Inflammatory macrophage treated with lipopolysaccharide for 4 hours (primary cell): Measurements from ENCODE around the gene CCDC183.

ENCODE experiments used
- DNase-seq: peaks from one replicate; pipeline ENCODE4 v3.0.0-alpha.2; 2020

CCDC183 gene

DNA sequence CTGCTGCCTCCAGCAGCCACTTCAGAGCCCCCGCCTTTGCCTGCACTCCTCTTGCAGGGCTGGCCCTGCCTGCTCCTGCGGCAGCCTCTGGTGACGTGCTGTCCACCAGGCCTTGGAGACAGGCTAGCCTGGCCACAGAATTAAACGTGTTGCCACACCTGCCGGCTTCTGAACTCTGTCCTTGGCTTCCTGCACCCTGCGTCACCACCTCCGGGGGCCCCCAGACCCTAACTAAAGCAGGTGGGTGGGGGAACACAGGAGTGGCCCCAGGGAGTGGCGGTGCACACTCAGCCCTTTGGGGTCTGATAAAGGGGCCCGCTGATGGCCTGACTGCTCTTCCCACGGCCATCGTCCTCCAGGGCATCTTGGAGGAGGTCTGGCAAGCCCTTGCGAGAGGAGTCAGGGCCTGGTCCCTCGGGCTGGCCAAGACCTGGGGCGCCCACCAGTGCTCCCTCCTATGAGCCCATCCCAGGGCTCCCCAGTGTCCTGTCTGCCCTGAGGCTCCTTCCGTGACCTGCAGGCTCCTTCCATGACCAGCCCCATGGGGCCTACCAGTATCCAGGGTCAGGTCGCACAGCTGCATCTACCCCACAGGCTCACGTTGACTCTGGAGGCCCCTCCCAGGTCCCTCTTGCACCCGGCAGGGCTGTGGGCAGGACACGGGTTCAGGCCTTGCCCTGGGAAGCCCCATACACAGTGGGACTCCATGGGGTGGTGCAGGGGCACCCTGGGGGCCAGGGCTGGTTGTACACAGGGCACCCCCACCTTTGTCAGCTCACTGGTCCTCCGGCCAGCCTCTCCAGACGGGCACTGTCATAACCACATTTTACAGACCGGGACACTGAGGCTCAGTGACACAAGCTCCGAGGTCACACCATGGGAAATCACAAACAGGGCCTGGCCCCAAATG is 55.0 kb downstream of the CCDC183 start:
- DNase-seq, result no peak

DNA sequence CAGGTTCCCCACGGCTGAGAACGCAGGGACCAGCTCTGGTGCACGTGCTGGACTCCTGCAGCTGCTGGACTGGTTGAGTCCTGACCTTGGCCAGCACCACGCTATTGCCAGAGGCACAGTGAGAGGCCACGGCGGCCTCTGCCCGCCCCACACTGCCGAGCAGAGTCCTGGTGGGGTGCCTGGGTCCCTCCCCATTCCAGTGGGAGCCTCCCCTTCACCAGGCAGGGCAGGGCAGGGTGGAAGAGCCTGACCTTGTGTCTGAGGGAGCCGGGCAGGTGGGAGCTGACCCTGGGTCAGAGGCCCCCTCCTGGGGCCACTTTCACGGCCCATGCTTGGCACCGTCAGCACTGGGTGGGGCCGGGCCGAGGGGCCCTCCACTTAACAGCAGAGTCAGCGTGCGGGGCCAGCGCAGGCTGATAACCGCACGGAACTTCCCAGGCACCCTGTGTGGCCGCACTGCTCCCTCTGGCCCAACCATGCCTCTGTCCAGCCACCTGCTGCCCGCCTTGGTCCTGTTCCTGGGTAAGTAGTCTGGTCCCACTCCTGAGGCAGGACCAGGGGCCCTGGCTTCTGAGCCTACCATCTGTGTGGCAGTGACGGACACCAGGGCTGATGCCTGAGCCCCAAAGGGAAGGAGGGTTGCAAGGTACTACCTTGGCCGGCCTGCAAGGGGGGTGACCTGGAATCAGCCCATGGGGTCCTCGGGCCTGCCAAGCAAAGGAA is 56.0 kb downstream of the CCDC183 start, which contains the start of gene MAMDC4:
TSS of gene MAMDC4 (plus strand) at position 406 of the 723 bp plus-strand sequence. CDS start at position 477, 71 bp downstream.
- DNase-seq, result no peak

DNA sequence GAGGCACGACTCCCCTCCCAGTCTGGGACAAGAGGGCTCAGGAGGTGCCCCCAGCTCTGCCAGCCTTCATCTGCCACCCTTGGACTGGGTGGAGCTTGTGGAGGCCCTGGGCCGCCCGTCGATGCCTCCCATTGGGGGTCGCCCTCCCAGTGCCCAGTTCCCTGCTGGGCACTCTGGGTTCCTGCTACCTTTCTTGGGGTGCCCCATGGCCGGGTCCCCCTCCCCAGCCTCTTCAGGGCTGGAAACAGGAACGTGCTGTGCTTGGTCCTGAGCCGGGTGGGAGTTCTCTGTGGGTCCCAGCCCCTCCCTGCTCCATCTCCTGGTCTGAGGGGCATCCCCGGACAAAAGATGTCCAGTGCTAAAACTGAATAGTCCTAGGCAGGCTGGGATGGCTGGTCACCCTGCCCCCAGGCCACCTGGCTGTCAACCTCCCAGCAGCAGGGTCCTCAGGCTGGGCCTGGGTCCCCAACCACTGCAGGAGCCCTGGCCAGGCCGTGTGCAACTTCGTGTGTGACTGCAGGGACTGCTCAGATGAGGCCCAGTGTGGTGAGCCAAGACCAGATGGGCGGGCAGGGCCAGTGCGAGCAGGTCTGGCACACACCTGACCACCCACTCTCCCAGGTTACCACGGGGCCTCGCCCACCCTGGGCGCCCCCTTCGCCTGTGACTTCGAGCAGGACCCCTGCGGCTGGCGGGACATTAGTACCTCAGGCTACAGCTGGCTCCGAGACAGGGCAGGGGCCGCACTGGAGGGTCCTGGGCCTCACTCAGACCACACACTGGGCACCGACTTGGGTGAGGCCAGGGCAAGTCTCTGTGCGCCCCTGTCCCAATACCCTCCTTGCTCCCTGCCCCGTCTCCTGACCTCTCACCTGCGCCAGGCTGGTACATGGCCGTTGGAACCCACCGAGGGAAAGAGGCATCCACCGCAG is 56.8 kb downstream of the CCDC183 start:
- DNase-seq, result no peak

DNA sequence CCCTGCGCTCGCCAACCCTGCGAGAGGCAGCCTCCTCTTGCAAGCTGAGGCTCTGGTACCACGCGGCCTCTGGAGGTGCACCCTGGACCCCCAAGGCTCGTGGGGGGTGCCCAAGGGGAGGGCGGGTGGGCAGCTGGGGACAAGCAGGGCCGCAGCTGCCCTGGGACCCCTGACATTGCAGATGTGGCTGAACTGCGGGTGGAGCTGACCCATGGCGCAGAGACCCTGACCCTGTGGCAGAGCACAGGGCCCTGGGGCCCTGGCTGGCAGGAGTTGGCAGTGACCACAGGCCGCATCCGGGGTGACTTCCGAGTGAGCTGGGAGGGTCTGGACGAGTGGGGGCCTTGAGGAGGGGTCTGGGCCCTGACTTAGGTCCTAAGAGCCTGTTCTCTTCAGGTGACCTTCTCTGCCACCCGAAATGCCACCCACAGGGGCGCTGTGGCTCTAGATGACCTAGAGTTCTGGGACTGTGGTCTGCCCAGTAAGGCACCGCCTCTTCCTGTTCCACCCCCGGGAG is 57.5 kb downstream of the CCDC183 start:
- DNase-seq, result no peak

DNA sequence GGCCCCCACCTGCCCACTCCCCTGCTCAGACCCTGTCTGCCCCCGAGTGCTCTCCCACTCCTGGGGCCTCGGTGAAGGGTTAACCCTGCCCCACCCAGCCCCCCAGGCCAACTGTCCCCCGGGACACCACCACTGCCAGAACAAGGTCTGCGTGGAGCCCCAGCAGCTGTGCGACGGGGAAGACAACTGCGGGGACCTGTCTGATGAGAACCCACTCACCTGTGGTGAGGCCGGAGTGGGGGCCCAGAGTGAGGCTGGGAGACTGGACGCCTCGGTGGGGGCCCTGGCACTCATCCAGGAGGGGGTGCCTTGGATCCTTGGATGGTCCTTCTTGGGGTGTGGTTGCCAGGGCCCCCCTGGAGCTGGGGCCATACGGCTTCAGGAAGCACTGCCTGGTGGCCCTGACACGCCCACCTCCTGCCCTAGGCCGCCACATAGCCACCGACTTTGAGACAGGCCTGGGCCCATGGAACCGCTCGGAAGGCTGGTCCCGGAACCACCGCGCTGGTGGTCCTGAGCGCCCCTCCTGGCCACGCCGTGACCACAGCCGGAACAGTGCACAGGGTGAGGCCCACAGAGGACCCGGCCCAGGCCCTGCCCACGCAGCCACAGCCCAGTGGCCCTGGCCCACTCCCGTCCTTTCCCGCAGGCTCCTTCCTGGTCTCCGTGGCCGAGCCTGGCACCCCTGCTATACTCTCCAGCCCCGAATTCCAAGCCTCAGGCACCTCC is 58.1 kb downstream of the CCDC183 start:
- DNase-seq, result no peak

DNA sequence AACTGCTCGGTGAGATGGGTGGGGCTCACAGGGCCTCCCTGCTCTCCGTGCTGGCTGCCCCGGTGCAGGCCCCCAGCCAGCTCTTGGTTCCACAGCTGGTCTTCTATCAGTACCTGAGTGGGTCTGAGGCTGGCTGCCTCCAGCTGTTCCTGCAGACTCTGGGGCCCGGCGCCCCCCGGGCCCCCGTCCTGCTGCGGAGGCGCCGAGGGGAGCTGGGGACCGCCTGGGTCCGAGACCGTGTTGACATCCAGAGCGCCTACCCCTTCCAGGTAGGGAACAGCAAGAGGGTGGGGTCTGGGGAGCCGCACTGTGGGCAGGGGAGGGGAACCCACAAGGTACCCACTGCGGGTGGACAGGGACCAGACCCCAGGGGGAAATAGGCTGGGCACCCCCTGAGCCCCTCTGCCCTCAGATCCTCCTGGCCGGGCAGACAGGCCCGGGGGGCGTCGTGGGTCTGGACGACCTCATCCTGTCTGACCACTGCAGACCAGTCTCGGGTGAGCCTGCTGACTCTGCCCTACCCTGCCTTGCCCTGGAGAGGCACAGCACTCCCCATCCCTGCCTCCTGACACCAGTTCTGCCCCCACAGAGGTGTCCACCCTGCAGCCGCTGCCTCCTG is 58.8 kb downstream of the CCDC183 start:
- DNase-seq, result no peak

DNA sequence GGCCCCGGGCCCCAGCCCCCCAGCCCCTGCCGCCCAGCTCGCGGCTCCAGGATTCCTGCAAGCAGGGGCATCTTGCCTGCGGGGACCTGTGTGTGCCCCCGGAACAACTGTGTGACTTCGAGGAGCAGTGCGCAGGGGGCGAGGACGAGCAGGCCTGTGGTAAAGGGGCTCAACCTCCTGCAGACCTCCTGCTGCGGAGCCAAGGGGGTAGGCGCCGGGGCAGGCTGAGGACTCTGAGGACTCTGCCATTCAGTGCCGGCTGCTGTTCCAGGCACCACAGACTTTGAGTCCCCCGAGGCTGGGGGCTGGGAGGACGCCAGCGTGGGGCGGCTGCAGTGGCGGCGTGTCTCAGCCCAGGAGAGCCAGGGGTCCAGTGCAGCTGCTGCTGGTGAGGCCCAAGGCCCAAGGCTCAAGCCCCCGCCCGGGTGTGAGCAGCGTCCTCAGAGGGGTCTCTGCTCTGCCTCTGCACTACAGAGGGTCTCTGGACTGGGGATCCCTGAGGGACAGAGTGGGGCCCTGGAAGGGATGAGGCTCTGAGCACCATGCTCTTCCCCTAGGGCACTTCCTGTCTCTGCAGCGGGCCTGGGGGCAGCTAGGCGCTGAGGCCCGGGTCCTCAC is 59.4 kb downstream of the CCDC183 start:
- DNase-seq, result no peak

DNA sequence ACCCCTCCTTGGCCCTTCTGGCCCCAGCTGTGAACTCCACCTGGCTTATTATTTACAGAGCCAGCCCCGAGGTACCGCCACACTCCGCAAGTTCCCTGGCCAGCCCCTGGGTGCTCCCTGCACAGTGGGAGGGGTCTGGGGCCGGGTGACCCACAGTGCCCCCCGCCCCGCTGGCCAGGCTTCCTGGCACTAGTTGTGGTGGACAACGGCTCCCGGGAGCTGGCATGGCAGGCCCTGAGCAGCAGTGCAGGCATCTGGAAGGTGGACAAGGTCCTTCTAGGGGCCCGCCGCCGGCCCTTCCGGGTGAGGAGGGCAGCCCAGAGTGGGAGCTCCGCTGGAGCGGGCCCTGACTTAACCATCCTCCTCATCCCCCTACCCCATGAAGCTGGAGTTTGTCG is 59.9 kb downstream of the CCDC183 start:
- no peak for DNase-seq

DNA sequence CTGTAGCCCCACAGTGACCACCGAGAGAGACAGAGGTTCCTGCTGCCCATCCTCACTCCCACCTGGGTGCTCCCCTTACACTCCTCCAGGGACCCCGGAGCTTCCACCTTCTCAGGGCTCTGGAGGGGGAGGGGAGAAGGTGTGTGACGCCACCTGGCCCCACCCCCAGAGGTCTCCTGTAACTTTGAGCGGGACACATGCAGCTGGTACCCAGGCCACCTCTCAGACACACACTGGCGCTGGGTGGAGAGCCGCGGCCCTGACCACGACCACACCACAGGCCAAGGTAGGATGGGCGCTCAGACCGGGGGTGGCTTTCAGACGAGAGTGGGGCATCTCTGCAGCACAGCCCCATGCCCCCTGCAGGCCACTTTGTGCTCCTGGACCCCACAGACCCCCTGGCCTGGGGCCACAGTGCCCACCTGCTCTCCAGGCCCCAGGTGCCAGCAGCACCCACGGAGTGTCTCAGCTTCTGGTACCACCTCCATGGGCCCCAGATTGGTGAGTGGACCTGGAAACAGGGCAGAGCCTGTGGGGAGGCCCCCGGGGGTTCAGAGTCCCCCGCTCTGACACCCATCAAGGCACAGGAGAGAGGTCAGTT is 60.5 kb downstream of the CCDC183 start:
- DNase-seq, result no peak

DNA sequence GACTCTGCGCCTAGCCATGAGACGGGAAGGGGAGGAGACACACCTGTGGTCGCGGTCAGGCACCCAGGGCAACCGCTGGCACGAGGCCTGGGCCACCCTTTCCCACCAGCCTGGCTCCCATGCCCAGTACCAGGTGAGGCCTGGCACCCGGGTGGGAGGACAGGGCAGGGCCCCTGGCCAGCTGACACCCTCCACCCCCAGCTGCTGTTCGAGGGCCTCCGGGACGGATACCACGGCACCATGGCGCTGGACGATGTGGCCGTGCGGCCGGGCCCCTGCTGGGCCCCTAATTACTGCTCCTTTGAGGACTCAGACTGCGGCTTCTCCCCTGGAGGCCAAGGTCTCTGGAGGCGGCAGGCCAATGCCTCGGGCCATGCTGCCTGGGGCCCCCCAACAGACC is 61.0 kb downstream of the CCDC183 start:
- no peak for DNase-seq
